GM12801 (cell line): ENCODE data around the gene OSTN.

Experiments
- CTCF ChIP-seq: IDR thresholded peaks from one replicate; pipeline ENCODE4 v1.5.1; 2011; ENCODE audit warnings: control low read depth; ENCODE audit not compliant: insufficient read length; ENCODE audit errors: extremely low read depth

The OSTN gene

GRCh38 chr3:191198932-191199331 is at the start of gene OSTN:
Gene OSTN, plus strand, starts transcription at chr3:191199241. Its CDS starts 13,292 bp downstream, at chr3:191212533.
- TF ChIP-seq CTCF, result no peak

- no peak for TF ChIP-seq CTCF
These were observed 47.4 kb upstream of the OSTN start for GRCh38 chr3:191151653-191152052.

GRCh38 chr3:191154827-191155226 is 44.2 kb upstream of the OSTN start:
- TF ChIP-seq CTCF, result no peak

GRCh38 chr3:191158247-191158646 is 40.8 kb upstream of the OSTN start:
- no peak for TF ChIP-seq CTCF

GRCh38 chr3:191158815-191159214 is 40.2 kb upstream of the OSTN start:
- no peak for TF ChIP-seq CTCF

- TF ChIP-seq CTCF, result no peak
These were observed 33.2 kb upstream of the OSTN start for GRCh38 chr3:191165802-191166201.

- no peak for TF ChIP-seq CTCF
These were observed 32.7 kb upstream of the OSTN start for GRCh38 chr3:191166368-191166767.

GRCh38 chr3:191169566-191169965 is 29.5 kb upstream of the OSTN start:
- TF ChIP-seq CTCF, result no peak
